ENCODE measurements around the gene MSH3.

The MSH3 gene

GRCh38 chr5:80619086-80619485, 35.4 kb upstream of the MSH3 start:
- no peak for DNase-seq
- no peak overlapping the region for H3K4me3 ChIP-seq (ENCODE audit: low read length)
- H3K4me1 ChIP-seq (ENCODE audit: low read length): no peaks in the 10 kb centered on the region
- H2AFZ ChIP-seq (ENCODE audit: low read length): no peak overlapping the region
- TF ChIP-seq, protein P1, sequence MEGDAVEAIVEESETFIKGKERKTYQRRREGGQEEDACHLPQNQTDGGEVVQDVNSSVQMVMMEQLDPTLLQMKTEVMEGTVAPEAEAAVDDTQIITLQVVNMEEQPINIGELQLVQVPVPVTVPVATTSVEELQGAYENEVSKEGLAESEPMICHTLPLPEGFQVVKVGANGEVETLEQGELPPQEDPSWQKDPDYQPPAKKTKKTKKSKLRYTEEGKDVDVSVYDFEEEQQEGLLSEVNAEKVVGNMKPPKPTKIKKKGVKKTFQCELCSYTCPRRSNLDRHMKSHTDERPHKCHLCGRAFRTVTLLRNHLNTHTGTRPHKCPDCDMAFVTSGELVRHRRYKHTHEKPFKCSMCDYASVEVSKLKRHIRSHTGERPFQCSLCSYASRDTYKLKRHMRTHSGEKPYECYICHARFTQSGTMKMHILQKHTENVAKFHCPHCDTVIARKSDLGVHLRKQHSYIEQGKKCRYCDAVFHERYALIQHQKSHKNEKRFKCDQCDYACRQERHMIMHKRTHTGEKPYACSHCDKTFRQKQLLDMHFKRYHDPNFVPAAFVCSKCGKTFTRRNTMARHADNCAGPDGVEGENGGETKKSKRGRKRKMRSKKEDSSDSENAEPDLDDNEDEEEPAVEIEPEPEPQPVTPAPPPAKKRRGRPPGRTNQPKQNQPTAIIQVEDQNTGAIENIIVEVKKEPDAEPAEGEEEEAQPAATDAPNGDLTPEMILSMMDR (IDR thresholded peaks at IDR 0.05; ENCODE audit: low read length): no peak
- H3K9ac ChIP-seq (ENCODE audit: low read length): no peak overlapping the region
- H3K4me2 ChIP-seq (ENCODE audit: low read depth, low read length): no peak overlapping the region
- no peaks in the 10 kb centered on the region for H3K79me2 ChIP-seq (ENCODE audit: low read length)
- H3K27ac ChIP-seq (ENCODE audit: low read length): no peak overlapping the region
- no peaks in the 10 kb centered on the region for H3K27me3 ChIP-seq (replicated peaks; ENCODE audit: insufficient read depth, low read length)
- no peaks in the 10 kb centered on the region for H4K20me1 ChIP-seq (ENCODE audit: insufficient read depth, low read length)
- no peaks in the 10 kb centered on the region for H3K9me3 ChIP-seq (replicated peaks; ENCODE audit: insufficient read depth, low read length)
- no peaks in the 10 kb centered on the region for H3F3A ChIP-seq (ENCODE audit: insufficient read depth, low read length)
- no peaks in the 10 kb centered on the region for H3K9me2 ChIP-seq (replicated peaks; ENCODE audit: insufficient read depth, low read length)
- no peaks in the 10 kb centered on the region for H3K36me3 ChIP-seq (replicated peaks; ENCODE audit: insufficient read depth, low read length)

DNA sequence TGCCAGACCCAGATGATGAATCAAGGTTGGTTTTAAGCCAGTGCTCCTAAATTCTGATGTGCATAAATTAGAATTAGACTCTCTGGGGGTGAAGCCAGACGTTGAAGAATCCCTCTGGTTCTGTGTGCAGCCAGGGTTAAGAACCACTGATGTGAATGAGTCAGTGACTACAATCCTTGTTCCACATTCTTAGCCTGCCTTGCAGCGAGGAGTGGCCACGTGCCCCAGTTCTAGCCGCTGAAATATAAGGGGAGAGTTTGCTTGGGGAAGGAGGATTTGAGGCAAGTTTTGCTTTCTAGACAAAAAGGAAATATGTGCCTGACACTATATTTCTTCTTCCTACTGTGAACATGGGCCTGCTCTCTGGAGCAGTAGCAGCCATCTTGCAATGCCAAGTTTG, 34.2 kb upstream of the MSH3 start:
- H3K27me3 ChIP-seq (replicated peaks; ENCODE audit: insufficient read depth, low read length): no peaks in the 10 kb centered on the region
- H4K20me1 ChIP-seq (ENCODE audit: insufficient read depth, low read length): no peaks in the 10 kb centered on the region
- no peak overlapping the region for H2AFZ ChIP-seq (ENCODE audit: low read length)
- TF ChIP-seq, protein P1 (IDR thresholded peaks at IDR 0.05; ENCODE audit: low read length): no peak
- TF ChIP-seq EZH2phosphoT487 (IDR thresholded peaks at IDR 0.05; ENCODE audit: low read length) (no peak), EZH2 (optimal IDR thresholded peaks at IDR 0.05; ENCODE audit: low read depth, low read length) (no peak)
- no peak for DNase-seq
- H3K4me3 ChIP-seq (ENCODE audit: low read length): no peak overlapping the region
- H3K36me3 ChIP-seq (replicated peaks; ENCODE audit: insufficient read depth, low read length): no peaks in the 10 kb centered on the region
- H3K4me1 ChIP-seq (ENCODE audit: low read length): no peaks in the 10 kb centered on the region
- no peak overlapping the region for H3K4me2 ChIP-seq (ENCODE audit: low read depth, low read length)
- no peaks in the 10 kb centered on the region for H3F3A ChIP-seq (ENCODE audit: insufficient read depth, low read length)
- H3K9me2 ChIP-seq (replicated peaks; ENCODE audit: insufficient read depth, low read length): no peaks in the 10 kb centered on the region
- no peak overlapping the region for H3K27ac ChIP-seq (ENCODE audit: low read length)
- H3K9ac ChIP-seq (ENCODE audit: low read length): no peak overlapping the region
- no peaks in the 10 kb centered on the region for H3K9me3 ChIP-seq (replicated peaks; ENCODE audit: insufficient read depth, low read length)
- H3K79me2 ChIP-seq (ENCODE audit: low read length): no peaks in the 10 kb centered on the region

- no peaks in the 10 kb centered on the region for H4K20me1 ChIP-seq (ENCODE audit: insufficient read depth, low read length)
Observed at GRCh38 chr5:80622756-80623155, 31.7 kb upstream of the MSH3 start.

More at GRCh38 chr5:80622756-80623155, 31.7 kb upstream of the MSH3 start:
- no peaks in the 10 kb centered on the region for H3K9me2 ChIP-seq (replicated peaks; ENCODE audit: insufficient read depth, low read length)
- H2AFZ ChIP-seq (ENCODE audit: low read length): no peak overlapping the region
- H3K27ac ChIP-seq (ENCODE audit: low read length): no peak overlapping the region
- no peaks in the 10 kb centered on the region for H3K79me2 ChIP-seq (ENCODE audit: low read length)
- H3F3A ChIP-seq (ENCODE audit: insufficient read depth, low read length): no peaks in the 10 kb centered on the region
- no peak overlapping the region for H3K9ac ChIP-seq (ENCODE audit: low read length)
- H3K9me3 ChIP-seq (replicated peaks; ENCODE audit: insufficient read depth, low read length): no peaks in the 10 kb centered on the region
- no peak overlapping the region for H3K4me3 ChIP-seq (ENCODE audit: low read length)
- no peaks in the 10 kb centered on the region for H3K4me1 ChIP-seq (ENCODE audit: low read length)
- no peaks in the 10 kb centered on the region for H3K27me3 ChIP-seq (replicated peaks; ENCODE audit: insufficient read depth, low read length)
- TF ChIP-seq, protein P1 (IDR thresholded peaks at IDR 0.05; ENCODE audit: low read length): no peak
- TF ChIP-seq EZH2phosphoT487 (IDR thresholded peaks at IDR 0.05; ENCODE audit: low read length) (no peak), EZH2 (optimal IDR thresholded peaks at IDR 0.05; ENCODE audit: low read depth, low read length) (no peak)
- H3K4me2 ChIP-seq (ENCODE audit: low read depth, low read length): no peak overlapping the region
- no peak for DNase-seq
- no peaks in the 10 kb centered on the region for H3K36me3 ChIP-seq (replicated peaks; ENCODE audit: insufficient read depth, low read length)
